Activated CD8-positive, alpha-beta memory T cell treated with anti-CD3 and anti-CD28 coated beads, Interleukin-2, amount 10 ng/mL, durations not matched to agents 7 days and 5 days (primary cell): ENCODE data around the gene PLAGL2. TPM values are rescaled to one million over a fixed set of nuclear protein-coding genes. Genes with fewer than 3 reads are reported as not detected.
A peak's percentile ranks its signal among the peaks of the same experiment; 100 is the strongest.
"Not testable (repeated sequence)": the region's sequence is repeated elsewhere in the genome, so short reads cannot be mapped to it uniquely, and the experiment has no call there.

Source experiments
- ATAC-seq: fragments of 150-1000 bp; cut with Tn5 transposase; one replicate; pipeline ENCODE4 v1.10.0; 2021; ENCODE audit warnings: moderate library complexity
- CTCF ChIA-PET: fragments of 350-600 bp; sonication (Branson Sonifier 250); formaldehyde crosslinking; loops from one replicate; lab custom pipeline; 2021; ENCODE audit warnings: antibody characterized with exemption; lab: Charles Lee
- DNase-seq: peaks from one replicate; pipeline ENCODE4 v3.0.0-alpha.2; 2020
- H3K27ac Mint-ChIP-seq: one replicate; pipeline ENCODE4 v1.8.0; 2021; ENCODE audit warnings: mild to moderate bottlenecking, mixed read lengths
- H3K27me3 Mint-ChIP-seq: one replicate; pipeline ENCODE4 v1.8.0; 2021; ENCODE audit warnings: mixed read lengths
- H3K36me3 Mint-ChIP-seq: one replicate; pipeline ENCODE4 v1.8.0; 2021; ENCODE audit warnings: mild to moderate bottlenecking, mixed read lengths
- H3K4me1 Mint-ChIP-seq: one replicate; pipeline ENCODE4 v1.8.0; 2021; ENCODE audit warnings: mixed read lengths
- H3K4me3 Mint-ChIP-seq: one replicate; pipeline ENCODE4 v1.8.0; 2021; ENCODE audit warnings: mild to moderate bottlenecking, moderate library complexity, mixed read lengths
- H3K9me3 Mint-ChIP-seq: one replicate; pipeline ENCODE4 v1.8.0; 2022; ENCODE audit warnings: low read depth, mixed read lengths
- total RNA-seq, 2 experiments: library from RNA; stranded (reverse); gene quantifications; one replicate each; pipeline ENCODE4 v1.2.3, GENCODE V29; 2021

PLAGL2 gene
- total RNA-seq, 2 experiments from 2014 or later: 26.3 to 41.4 TPM

- Mint-ChIP-seq H3K36me3 (peaks cover 2% of the 10 kb centered on the region), H3K9me3 (no peaks in the 10 kb centered on the region), H3K4me1 (no peaks in the 10 kb centered on the region), H3K4me3 (no peak overlapping the region), H3K27me3 (no peaks in the 10 kb centered on the region), H3K27ac (no peak overlapping the region)
- DNase-seq: no peak
- CTCF ChIA-PET: no interaction called here
- ATAC-seq: no peak
These were observed 28.0 kb downstream of the PLAGL2 start for GRCh38 chr20:32179515-32179914.

GRCh38 chr20:32177696-32178095 lies 29.8 kb downstream of the PLAGL2 start:
- ATAC-seq, CTCF ChIA-PET, H3K4me3 Mint-ChIP-seq, DNase-seq, H3K9me3 Mint-ChIP-seq, H3K4me1 Mint-ChIP-seq, H3K27ac Mint-ChIP-seq, H3K36me3 Mint-ChIP-seq, H3K27me3 Mint-ChIP-seq: not testable (repeated sequence)

GRCh38 chr20:32168184-32168910 lies 39.2 kb downstream of the PLAGL2 start:
- CTCF ChIA-PET: no interaction called here
- H3K27me3 Mint-ChIP-seq: no peaks in the 10 kb centered on the region
- H3K27ac Mint-ChIP-seq: no peak overlapping the region
- no peaks in the 10 kb centered on the region for H3K9me3 Mint-ChIP-seq
- no peak for DNase-seq
- no peaks in the 10 kb centered on the region for H3K4me1 Mint-ChIP-seq
- no peak for ATAC-seq
- peaks cover 10% of the 10 kb centered on the region for H3K36me3 Mint-ChIP-seq
- no peak overlapping the region for H3K4me3 Mint-ChIP-seq

GRCh38 chr20:32167552-32167951 lies 40.0 kb downstream of the PLAGL2 start:
- Mint-ChIP-seq H3K9me3 (no peaks in the 10 kb centered on the region), H3K4me1 (no peaks in the 10 kb centered on the region), H3K36me3 (peaks cover 13% of the 10 kb centered on the region), H3K27ac (no peak overlapping the region), H3K4me3 (no peak overlapping the region), H3K27me3 (no peaks in the 10 kb centered on the region)
- DNase-seq (no peak), ATAC-seq (no peak)
- CTCF ChIA-PET: no interaction called here

- CTCF ChIA-PET: no interaction called here
- DNase-seq: no peak
- no peak overlapping the region for H3K27ac Mint-ChIP-seq
- no peaks in the 10 kb centered on the region for H3K4me1 Mint-ChIP-seq
- H3K36me3 Mint-ChIP-seq: peaks cover 21% of the 10 kb centered on the region
- H3K9me3 Mint-ChIP-seq: no peaks in the 10 kb centered on the region
- no peaks in the 10 kb centered on the region for H3K27me3 Mint-ChIP-seq
- ATAC-seq: no peak
- no peak overlapping the region for H3K4me3 Mint-ChIP-seq
These were observed 41.6 kb downstream of the PLAGL2 start for GRCh38 chr20:32165836-32166545.

- H3K4me1 Mint-ChIP-seq: no peaks in the 10 kb centered on the region
- no peak overlapping the region for H3K27ac Mint-ChIP-seq
- DNase-seq: no peak
- no peak overlapping the region for H3K4me3 Mint-ChIP-seq
- CTCF ChIA-PET: no interaction called here
- peaks cover 24% of the 10 kb centered on the region for H3K36me3 Mint-ChIP-seq
- H3K9me3 Mint-ChIP-seq: no peaks in the 10 kb centered on the region
- ATAC-seq: no peak
- no peaks in the 10 kb centered on the region for H3K27me3 Mint-ChIP-seq
These were observed 42.4 kb downstream of the PLAGL2 start for GRCh38 chr20:32164984-32165735.

- no peak for ATAC-seq
- H3K4me3 Mint-ChIP-seq: no peak overlapping the region
- H3K9me3 Mint-ChIP-seq: no peaks in the 10 kb centered on the region
- H3K36me3 Mint-ChIP-seq: peaks cover 29% of the 10 kb centered on the region
- no peaks in the 10 kb centered on the region for H3K4me1 Mint-ChIP-seq
- CTCF ChIA-PET: no interaction called here
- DNase-seq: no peak
- no peaks in the 10 kb centered on the region for H3K27me3 Mint-ChIP-seq
- no peak overlapping the region for H3K27ac Mint-ChIP-seq
These were observed 43.6 kb downstream of the PLAGL2 start for GRCh38 chr20:32163951-32164350.

- CTCF ChIA-PET: no interaction called here
- H3K27me3 Mint-ChIP-seq: no peaks in the 10 kb centered on the region
- no peak for ATAC-seq
- H3K9me3 Mint-ChIP-seq: no peaks in the 10 kb centered on the region
- no peak overlapping the region for H3K27ac Mint-ChIP-seq
- no peak overlapping the region for H3K4me3 Mint-ChIP-seq
- DNase-seq: no peak
- H3K4me1 Mint-ChIP-seq: no peaks in the 10 kb centered on the region
- H3K36me3 Mint-ChIP-seq: peaks cover 38% of the 10 kb centered on the region
These were observed 45.2 kb downstream of the PLAGL2 start for GRCh38 chr20:32162351-32162750.

- no peak for DNase-seq
- CTCF ChIA-PET: no interaction called here
- ATAC-seq: no peak
- H3K27ac Mint-ChIP-seq: no peak overlapping the region
- H3K36me3 Mint-ChIP-seq: peaks cover 32% of the 10 kb centered on the region
- no peaks in the 10 kb centered on the region for H3K27me3 Mint-ChIP-seq
- no peaks in the 10 kb centered on the region for H3K4me1 Mint-ChIP-seq
- no peak overlapping the region for H3K4me3 Mint-ChIP-seq
- no peaks in the 10 kb centered on the region for H3K9me3 Mint-ChIP-seq
These were observed 47.2 kb downstream of the PLAGL2 start for GRCh38 chr20:32160341-32160740.

GRCh38 chr20:32159766-32160221 lies 47.7 kb downstream of the PLAGL2 start:
- CTCF ChIA-PET: no interaction called here
- Mint-ChIP-seq H3K27ac (no peak overlapping the region), H3K4me3 (no peak overlapping the region), H3K27me3 (no peaks in the 10 kb centered on the region), H3K36me3 (peaks cover 33% of the 10 kb centered on the region), H3K9me3 (no peaks in the 10 kb centered on the region), H3K4me1 (no peaks in the 10 kb centered on the region)
- DNase-seq: no peak
- ATAC-seq: no peak

- Mint-ChIP-seq H3K36me3 (peaks cover 35% of the 10 kb centered on the region), H3K27me3 (no peaks in the 10 kb centered on the region), H3K4me3 (no peak overlapping the region), H3K4me1 (no peaks in the 10 kb centered on the region), H3K9me3 (no peaks in the 10 kb centered on the region), H3K27ac (no peak overlapping the region)
- no peak for DNase-seq
- CTCF ChIA-PET: no interaction called here
- ATAC-seq: peak; percentile 20
These were observed 48.4 kb downstream of the PLAGL2 start for GRCh38 chr20:32158943-32159660.

- CTCF ChIA-PET: no interaction called here
- no peaks in the 10 kb centered on the region for H3K4me1 Mint-ChIP-seq
- ATAC-seq: no peak
- no peaks in the 10 kb centered on the region for H3K27me3 Mint-ChIP-seq
- no peak overlapping the region for H3K27ac Mint-ChIP-seq
- H3K4me3 Mint-ChIP-seq: no peak overlapping the region
- DNase-seq: no peak
- H3K36me3 Mint-ChIP-seq: peaks cover 34% of the 10 kb centered on the region
- H3K9me3 Mint-ChIP-seq: no peaks in the 10 kb centered on the region
These were observed 49.2 kb downstream of the PLAGL2 start for GRCh38 chr20:32158351-32158750.

- Mint-ChIP-seq H3K36me3 (peaks cover 34% of the 10 kb centered on the region), H3K27ac (no peak overlapping the region), H3K4me1 (no peaks in the 10 kb centered on the region), H3K4me3 (no peak overlapping the region), H3K9me3 (no peaks in the 10 kb centered on the region), H3K27me3 (no peaks in the 10 kb centered on the region)
- no peak for ATAC-seq
- no peak for DNase-seq
- CTCF ChIA-PET: no interaction called here
These were observed 49.9 kb downstream of the PLAGL2 start for GRCh38 chr20:32157611-32158010.
